GM12865 (cell line): ENCODE results near the gene MATN3.

Experiments used
- DNase-seq: peaks from one replicate; pipeline ENCODE4 v3.0.0; 2010; ENCODE audit warnings: low read depth
- H3K4me3 ChIP-seq: 2 replicates; pipeline ENCODE4 v1.5.1; 2011; ENCODE audit warnings: mild to moderate bottlenecking, low read depth, low read length, control low read depth
- CTCF ChIP-seq: IDR thresholded peaks from 2 replicates; pipeline ENCODE4 v1.5.1; 2011; ENCODE audit warnings: low read length, control low read depth, low read depth, inconsistent platforms; ENCODE audit not compliant: insufficient read depth; ENCODE audit errors: missing control alignments

MATN3 gene

GRCh38 chr2:20012282-20013125 lies at the start of gene MATN3:
Gene MATN3 (minus strand): TSS chr2:20012668. CDS start chr2:20012631, 37 bp downstream.
- no peak for DNase-seq
- H3K4me3 ChIP-seq: peak within 1 kb of the TSS; percentile 10; the same call in 1 of the 2 replicates
- no peak for TF ChIP-seq CTCF

GRCh38 chr2:20061940-20062339 lies 49.5 kb upstream of the MATN3 start:
- no peak overlapping the region for H3K4me3 ChIP-seq
- TF ChIP-seq CTCF: no peak
- no peak for DNase-seq

- DNase-seq: no peak
- no peak for TF ChIP-seq CTCF
- no peak overlapping the region for H3K4me3 ChIP-seq
These were observed 49.0 kb upstream of the MATN3 start for GRCh38 chr2:20061476-20061875.

- DNase-seq: no peak
- no peak for TF ChIP-seq CTCF
- H3K4me3 ChIP-seq: no peak overlapping the region
These were observed 47.6 kb upstream of the MATN3 start for GRCh38 chr2:20060106-20060505.

GRCh38 chr2:20057268-20057667 lies 44.8 kb upstream of the MATN3 start:
- H3K4me3 ChIP-seq: no peak overlapping the region
- no peak for TF ChIP-seq CTCF
- no peak for DNase-seq

- no peak for TF ChIP-seq CTCF
- DNase-seq: no peak
- H3K4me3 ChIP-seq: no peak overlapping the region
These were observed 42.5 kb upstream of the MATN3 start for GRCh38 chr2:20054931-20055330.

- no peak for DNase-seq
- no peak overlapping the region for H3K4me3 ChIP-seq
- TF ChIP-seq CTCF: no peak
These were observed 41.7 kb upstream of the MATN3 start for GRCh38 chr2:20054119-20054518.
